H9 (cell line): ENCODE measurements around the gene BHLHE41. TPM values are rescaled to one million over a fixed set of nuclear protein-coding genes. Genes with fewer than 3 reads are reported as not detected.

Experiments
- DNase-seq: peaks from one replicate; pipeline ENCODE4 v3.0.0-alpha.2; 2017
- H2AFZ ChIP-seq: one replicate; pipeline ENCODE4 v1.6.1; 2013; ENCODE audit warnings: mild to moderate bottlenecking, low read length, control low read depth, moderate library complexity
- H2AK5ac ChIP-seq: 2 replicates; pipeline ENCODE4 v1.6.1; 2013; ENCODE audit warnings: low read length, control low read depth, mixed read lengths; ENCODE audit not compliant: insufficient read length
- H2BK120ac ChIP-seq: one replicate; pipeline ENCODE4 v1.6.1; 2013; ENCODE audit warnings: low read depth, mild to moderate bottlenecking, low read length, control low read depth, inconsistent platforms; ENCODE audit not compliant: poor library complexity, severe bottlenecking
- H2BK12ac ChIP-seq: 2 replicates; pipeline ENCODE4 v1.6.1; 2013; ENCODE audit warnings: low read length, control low read depth, mixed read lengths, low read depth; ENCODE audit not compliant: insufficient read length
- H2BK15ac ChIP-seq: 2 replicates; pipeline ENCODE4 v1.6.1; 2013; ENCODE audit warnings: low read depth, low read length, control low read depth
- H2BK20ac ChIP-seq: one replicate; pipeline ENCODE4 v1.6.1; 2013; ENCODE audit warnings: low read depth, mild to moderate bottlenecking, low read length, control low read depth, inconsistent platforms; ENCODE audit not compliant: poor library complexity, severe bottlenecking
- H2BK5ac ChIP-seq: 2 replicates; pipeline ENCODE4 v1.6.1; 2013; ENCODE audit warnings: low read length, control low read depth, mixed read lengths; ENCODE audit not compliant: insufficient read length
- H3K14ac ChIP-seq: 2 replicates; pipeline ENCODE4 v1.6.1; 2013; ENCODE audit warnings: low read length, control low read depth; ENCODE audit not compliant: insufficient read depth
- H3K18ac ChIP-seq: 2 replicates; pipeline ENCODE4 v1.6.1; 2013; ENCODE audit warnings: low read depth, mild to moderate bottlenecking, mixed read lengths, low read length, control low read depth; ENCODE audit not compliant: insufficient read length
- H3K23ac ChIP-seq: 2 replicates; pipeline ENCODE4 v1.6.1; 2013; ENCODE audit warnings: low read length, control low read depth, mixed read lengths, low read depth; ENCODE audit not compliant: insufficient read length
- H3K23me2 ChIP-seq: 2 replicates; pipeline ENCODE4 v1.6.1; 2013; ENCODE audit warnings: low read depth, mild to moderate bottlenecking, mixed read lengths, low read length, control low read depth; ENCODE audit not compliant: insufficient read length, poor library complexity, severe bottlenecking
- H3K27ac ChIP-seq: 2 replicates; pipeline ENCODE4 v1.5.1; 2013; ENCODE audit warnings: low read length, control low read depth, mixed read lengths, low read depth; ENCODE audit not compliant: insufficient read length
- H3K27me3 ChIP-seq: 2 replicates; pipeline ENCODE4 v1.6.1; 2013; ENCODE audit warnings: low read length, control low read depth, inconsistent platforms; ENCODE audit not compliant: insufficient read depth
- H3K4ac ChIP-seq: 2 replicates; pipeline ENCODE4 v1.6.1; 2013; ENCODE audit warnings: low read depth, mild to moderate bottlenecking, control low read depth, inconsistent platforms, low read length, moderate library complexity
- H3K4me1 ChIP-seq: 2 replicates; pipeline ENCODE4 v1.6.1; 2013; ENCODE audit warnings: low read length, control low read depth, inconsistent platforms; ENCODE audit not compliant: insufficient read depth
- H3K4me2 ChIP-seq: 2 replicates; pipeline ENCODE4 v1.6.1; 2013; ENCODE audit warnings: low read length, control low read depth, mixed read lengths; ENCODE audit not compliant: insufficient read length, insufficient read depth
- H3K56ac ChIP-seq: 2 replicates; pipeline ENCODE4 v1.6.1; 2013; ENCODE audit warnings: low read depth, mild to moderate bottlenecking, mixed read lengths, low read length, control low read depth; ENCODE audit not compliant: insufficient read length
- H3K79me1 ChIP-seq: 2 replicates; pipeline ENCODE4 v1.6.1; 2013; ENCODE audit warnings: low read depth, mild to moderate bottlenecking, moderate library complexity, low read length, control low read depth, inconsistent platforms; ENCODE audit not compliant: insufficient read depth, poor library complexity, severe bottlenecking
- H3K79me2 ChIP-seq: 2 replicates; pipeline ENCODE4 v1.6.1; 2013; ENCODE audit warnings: low read length, control low read depth, inconsistent platforms; ENCODE audit not compliant: insufficient read depth
- H3K9ac ChIP-seq: 2 replicates; pipeline ENCODE4 v1.6.1; 2013; ENCODE audit warnings: low read length, control low read depth, mixed read lengths; ENCODE audit not compliant: insufficient read length; ENCODE audit errors: extremely low read depth
- H3K9me3 ChIP-seq: one replicate; pipeline ENCODE4 v1.6.1; 2013; ENCODE audit warnings: low read depth, low read length, inconsistent platforms; ENCODE audit not compliant: control insufficient read depth
- H3T11ph ChIP-seq: one replicate; pipeline ENCODE4 v1.6.1; 2013; ENCODE audit warnings: mild to moderate bottlenecking, low read length, control low read depth, inconsistent platforms
- H4K20me1 ChIP-seq: one replicate; pipeline ENCODE4 v1.6.1; 2013; ENCODE audit not compliant: control insufficient read depth, insufficient read length, insufficient read depth
- H4K5ac ChIP-seq: 2 replicates; pipeline ENCODE4 v1.6.1; 2013; ENCODE audit warnings: low read depth, mild to moderate bottlenecking, mixed read lengths, low read length, control low read depth; ENCODE audit not compliant: insufficient read length
- H4K8ac ChIP-seq: replicated peaks from 2 replicates; pipeline ENCODE4 v1.6.1; 2013; ENCODE audit warnings: low read length, control low read depth, mixed read lengths, low read depth; ENCODE audit not compliant: insufficient read length
- H4K91ac ChIP-seq: 2 replicates; pipeline ENCODE4 v1.6.1; 2013; ENCODE audit warnings: low read depth, mild to moderate bottlenecking, moderate library complexity, mixed read lengths, low read length, control low read depth; ENCODE audit not compliant: insufficient read length
- H3K27ac Mint-ChIP-seq, 3 experiments: 2 replicates in 2 of 3; 3 replicates in 1 of 3; pipeline ENCODE4 v1.8.0; 2020 to 2021; ENCODE audit warnings: mixed read lengths in 3 of 3, mild to moderate bottlenecking in 1 of 3, moderate library complexity in 1 of 3
- H3K27me3 Mint-ChIP-seq: 2 replicates; pipeline ENCODE4 v1.8.0; 2021; ENCODE audit warnings: low read depth, mild to moderate bottlenecking, moderate library complexity, mixed read lengths
- H3K36me3 Mint-ChIP-seq, 3 experiments: 2 replicates in 2 of 3; 3 replicates in 1 of 3; pipeline ENCODE4 v1.8.0; 2020 to 2021; ENCODE audit warnings: low read depth in 3 of 3, mixed read lengths in 3 of 3; ENCODE audit not compliant: insufficient read depth in 1 of 3
- H3K4me1 Mint-ChIP-seq, 2 experiments: 2 replicates each; pipeline ENCODE4 v1.8.0; 2020; ENCODE audit warnings: mixed read lengths in 2 of 2
- H3K4me3 Mint-ChIP-seq, 2 experiments: 2 replicates in 1 of 2; 3 replicates in 1 of 2; pipeline ENCODE4 v1.8.0; 2020 to 2021; ENCODE audit warnings: mild to moderate bottlenecking in 2 of 2, mixed read lengths in 2 of 2, moderate library complexity in 1 of 2
- H3K9me3 Mint-ChIP-seq, 2 experiments: 2 replicates in 1 of 2; 3 replicates in 1 of 2; pipeline ENCODE4 v1.8.0; 2020; ENCODE audit warnings: mild to moderate bottlenecking in 2 of 2, mixed read lengths in 2 of 2, moderate library complexity in 1 of 2
- CTCF ChIP-seq: fragments of 200-600 bp; sonication (generic); conservative IDR thresholded peaks from 3 replicates; pipeline ENCODE4 v1.8.0; 2021; ENCODE audit warnings: antibody characterized with exemption, mild to moderate bottlenecking
- WGBS: extraction: QIAGEN DNeasy Blood & Tissue Kit; methylation state at CpG from one replicate; pipeline ENCODE4 v1.1.7; 2013; ENCODE audit warnings: missing lambda C conversion rate, low lambda C conversion rate, mixed read lengths; ENCODE audit not compliant: insufficient read length; ENCODE audit errors: extremely low coverage; 5-methylcytosine and 5-hydroxymethylcytosine counted together
- total RNA-seq: library from RNA; stranded (reverse); gene quantifications from 2 replicates; pipeline ENCODE4 v1.2.1, GENCODE V29; 2021

The BHLHE41 gene
- total RNA-seq, 1 experiment from 2014 or later: 0.33 TPM

- Histone ChIP-seq H3K14ac (no peak overlapping the region), H4K5ac (no peak overlapping the region), H3K18ac (no peak overlapping the region), H3T11ph (no peak overlapping the region), H3K27me3 (no peaks in the 10 kb centered on the region), H3K9me3 (no peaks in the 10 kb centered on the region), H2BK120ac (no peak overlapping the region), H3K23ac (no peak overlapping the region), H2AFZ (no peak overlapping the region), H3K56ac (no peak overlapping the region), H3K27ac (no peak overlapping the region), H3K4me2 (no peak overlapping the region), H2BK20ac (no peak overlapping the region), H2BK15ac (no peak overlapping the region), H3K9ac (no peak overlapping the region), H4K91ac (no peak overlapping the region), H3K23me2 (no peaks in the 10 kb centered on the region), H3K4me1 (no peaks in the 10 kb centered on the region), H3K79me1 (no peaks in the 10 kb centered on the region), H4K8ac (no peak overlapping the region), H4K20me1 (no peaks in the 10 kb centered on the region), H2AK5ac (no peak overlapping the region), H3K79me2 (no peaks in the 10 kb centered on the region), H3K4ac (no peak overlapping the region), H2BK12ac (no peak overlapping the region), H2BK5ac (no peak overlapping the region)
- DNase-seq: no peak
- no peaks in the 10 kb centered on the region for H3K36me3 Mint-ChIP-seq
- WGBS: no CpG with 5 or more reads among the region's 2 CpGs
- H3K27ac Mint-ChIP-seq: peak overlapping the region in 1 of 3 experiments; percentile 9; a peak in 2 of 7 replicates
- peaks cover 13 to 26% of the 10 kb centered on the region in 2 experiments for H3K4me1 Mint-ChIP-seq
- no peaks in the 10 kb centered on the region for H3K9me3 Mint-ChIP-seq
- no peak overlapping the region for H3K4me3 Mint-ChIP-seq
- no peak for TF ChIP-seq CTCF
- no peaks in the 10 kb centered on the region for H3K27me3 Mint-ChIP-seq
Observed at GRCh38 chr12:26152507-26153102, 27.8 kb upstream of the BHLHE41 start.
